CD4-positive, alpha-beta T cell treated with Interleukin-4 for 1 hour (primary cell): Measurements from ENCODE around the gene DLX5.

Experiments used
- DNase-seq, 2 donors: peaks; one replicate each; pipeline ENCODE4 v3.0.0-alpha.2; 2020 to 2022

Gene DLX5

DNA sequence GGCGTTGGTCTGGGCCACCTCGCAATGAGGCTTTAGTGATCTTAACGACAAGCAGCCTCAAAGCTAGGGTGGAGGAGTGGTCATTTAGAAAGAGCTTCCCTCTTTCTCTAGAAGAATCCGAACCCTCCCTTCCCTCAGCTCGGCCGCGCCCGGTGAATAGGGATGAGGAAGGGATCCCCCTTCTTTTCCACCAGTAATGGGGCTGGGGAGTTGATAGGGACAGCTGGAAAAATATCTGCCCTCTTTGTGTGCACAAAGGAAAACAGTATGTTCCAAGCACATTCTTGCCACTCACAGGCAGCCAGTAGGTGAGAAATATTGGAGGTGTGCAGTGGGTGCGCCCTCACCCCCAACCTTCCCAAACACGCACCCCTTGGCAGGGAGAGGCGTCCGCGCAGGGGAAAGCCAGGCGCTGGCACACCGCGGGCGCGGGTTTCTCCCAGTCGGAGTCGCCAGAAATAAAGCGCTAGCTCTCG lies 6.5 kb downstream of the DLX5 start:
- no peak for DNase-seq

DNA sequence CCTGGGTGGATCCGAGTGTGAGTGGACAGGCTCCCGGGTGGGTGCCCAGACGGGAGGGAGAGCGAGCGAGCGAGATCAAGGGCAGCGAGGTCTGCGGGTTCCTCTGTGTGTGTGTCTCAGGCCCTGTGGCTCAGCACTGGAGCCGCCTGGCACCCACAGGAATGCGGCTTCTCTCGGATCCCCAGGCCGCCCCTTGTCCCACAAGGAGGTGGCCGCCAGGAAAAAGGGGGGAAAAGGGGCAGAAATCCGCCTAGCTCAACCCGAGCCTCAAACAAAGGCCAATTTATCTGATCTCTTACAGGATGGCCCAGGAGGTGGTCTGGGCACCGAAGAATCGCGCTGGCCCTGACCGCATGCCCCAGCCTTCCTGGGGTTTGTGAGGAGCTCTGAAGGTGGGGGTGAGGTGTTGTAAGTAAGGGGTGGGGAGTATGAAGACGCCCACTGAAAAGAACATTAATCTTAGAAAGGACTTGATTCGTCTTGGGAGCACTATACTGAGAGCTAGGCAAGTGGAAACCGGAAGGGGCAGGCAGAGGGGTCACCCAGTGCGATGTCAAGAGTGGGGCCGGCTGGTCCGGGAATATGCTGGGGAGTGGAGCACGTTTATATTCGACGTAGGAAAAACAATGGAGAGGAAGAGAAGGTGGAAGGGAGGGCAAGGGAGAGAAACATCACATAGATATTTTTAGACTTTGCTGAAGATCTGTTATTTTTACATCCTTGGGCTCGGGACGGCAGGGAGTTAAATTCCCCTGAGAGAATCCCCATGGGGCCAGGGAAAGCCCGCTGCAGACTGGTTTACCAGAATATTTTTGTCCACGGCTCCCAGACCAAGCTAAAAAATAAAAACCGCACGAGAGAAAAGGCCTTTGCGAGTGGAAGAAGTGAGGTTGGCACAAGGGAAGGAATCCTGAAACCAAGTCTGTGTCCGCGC lies 7.2 kb downstream of the DLX5 start:
- no peak for DNase-seq

DNA sequence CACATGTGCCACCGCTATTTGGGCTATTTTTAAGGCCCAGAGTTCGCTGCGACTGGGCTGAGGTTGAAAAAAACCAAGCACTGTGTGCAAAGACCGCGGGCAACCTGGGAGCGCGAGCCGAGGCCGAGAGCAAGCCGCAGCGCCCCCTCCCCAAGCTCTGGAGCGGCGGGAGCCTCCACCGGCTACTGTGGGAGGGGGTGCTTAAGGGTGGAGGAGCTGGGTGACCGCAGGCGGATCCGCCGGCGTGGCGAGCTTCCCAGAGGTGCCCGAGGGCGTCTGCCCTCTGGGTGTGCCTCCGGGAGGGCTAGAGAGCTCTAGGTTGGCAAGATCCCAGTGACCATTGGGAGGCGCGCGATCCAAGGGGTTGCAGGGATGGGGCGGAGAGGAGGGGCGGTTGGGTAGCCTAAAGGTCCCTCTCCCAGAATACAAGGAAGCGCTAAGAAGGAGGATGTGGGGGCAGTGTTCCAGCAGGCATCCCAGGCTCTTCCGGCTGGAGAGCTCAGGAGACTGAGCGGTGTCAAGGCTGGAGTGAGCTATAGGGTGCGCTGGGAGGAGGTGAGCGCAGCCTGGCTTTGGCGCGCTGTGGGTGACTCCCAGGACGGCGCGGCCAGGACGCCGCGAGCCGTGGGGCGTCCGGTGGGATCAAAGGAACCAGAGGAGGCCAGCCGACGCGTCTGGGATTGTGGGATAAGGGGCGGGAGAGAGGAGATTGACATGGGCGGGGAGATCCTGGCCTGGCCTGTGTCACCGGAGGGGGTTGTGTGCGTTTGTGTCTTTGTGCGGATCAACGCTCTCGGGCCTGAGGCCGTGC lies 8.0 kb downstream of the DLX5 start:
- DNase-seq: no peak

DNA sequence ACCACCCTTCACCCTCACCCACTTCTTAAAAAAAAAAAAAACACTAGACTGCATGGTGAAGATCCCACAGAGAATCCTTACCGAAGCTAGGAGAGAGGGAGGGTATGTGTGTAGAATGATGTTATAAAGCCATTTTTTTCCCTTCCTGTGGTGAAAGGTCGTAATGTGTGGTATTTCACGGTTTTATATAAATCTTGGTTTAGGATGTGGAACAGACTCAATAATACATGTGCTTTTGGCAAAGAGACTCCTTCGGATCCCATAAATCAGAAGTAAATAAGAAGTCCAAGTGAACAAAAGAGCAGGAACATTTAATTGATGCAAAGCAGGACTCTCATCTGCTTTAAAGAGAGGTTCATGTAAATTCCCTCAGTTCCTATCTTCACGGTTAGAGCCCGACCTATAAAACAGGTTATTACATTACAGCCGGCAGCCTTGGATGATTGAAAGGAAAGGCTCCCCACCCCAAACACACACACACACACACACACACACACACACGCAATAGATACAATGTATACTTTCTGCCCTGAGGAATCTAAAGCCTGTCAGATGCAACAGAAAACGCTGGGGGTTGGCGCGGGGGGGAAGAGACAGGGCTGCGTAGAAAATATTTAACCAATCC lies 8.8 kb downstream of the DLX5 start:
- no peak for DNase-seq

DNA sequence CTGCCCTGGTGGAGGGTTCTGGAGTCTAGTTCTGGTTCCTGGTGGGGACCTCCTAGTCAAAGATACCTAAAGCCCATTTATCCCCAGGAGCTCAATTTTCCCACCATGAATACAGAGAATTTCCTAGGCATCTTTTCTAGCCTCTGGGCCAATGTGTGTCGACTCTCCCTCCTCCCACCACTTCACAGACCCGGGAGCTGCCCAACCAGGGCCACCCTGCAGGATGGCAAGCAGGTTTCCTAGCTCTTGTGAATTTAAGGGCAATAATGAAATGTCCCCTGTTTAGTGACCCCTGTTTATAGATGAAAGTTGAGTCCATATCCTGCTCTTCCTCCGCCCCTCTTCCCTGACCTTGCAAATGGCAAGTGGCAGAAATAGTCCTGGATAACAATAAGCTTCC lies 9.4 kb downstream of the DLX5 start:
- no peak for DNase-seq

DNA sequence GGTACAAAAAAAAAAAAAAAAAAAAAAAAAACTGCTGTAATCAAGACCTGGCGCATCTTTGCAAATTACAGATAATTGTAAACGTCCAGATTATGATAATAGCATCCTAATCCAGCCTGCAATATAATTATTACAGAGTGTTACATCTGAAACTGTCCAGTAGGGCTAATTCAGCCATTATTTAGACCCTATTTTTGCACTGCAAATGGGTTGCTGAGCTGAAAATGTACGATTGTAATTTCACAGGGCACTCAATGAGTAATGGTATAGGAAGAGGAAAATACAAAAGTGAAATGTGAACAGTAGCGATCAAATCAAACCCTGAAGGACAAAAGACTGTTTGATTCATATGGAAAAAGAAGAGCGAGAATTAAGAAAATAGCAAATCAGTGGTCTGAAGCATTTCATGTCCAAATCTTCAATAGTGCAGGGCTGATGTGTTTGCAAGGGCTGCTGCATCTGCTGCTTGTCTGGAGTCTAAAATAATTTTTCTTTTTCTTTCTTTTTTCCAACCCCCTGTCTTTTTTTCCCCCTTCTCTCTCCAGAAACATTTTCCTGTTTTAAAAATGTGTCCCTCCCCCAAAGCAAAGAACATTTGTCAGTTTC lies 10.4 kb downstream of the DLX5 start:
- no peak for DNase-seq

DNA sequence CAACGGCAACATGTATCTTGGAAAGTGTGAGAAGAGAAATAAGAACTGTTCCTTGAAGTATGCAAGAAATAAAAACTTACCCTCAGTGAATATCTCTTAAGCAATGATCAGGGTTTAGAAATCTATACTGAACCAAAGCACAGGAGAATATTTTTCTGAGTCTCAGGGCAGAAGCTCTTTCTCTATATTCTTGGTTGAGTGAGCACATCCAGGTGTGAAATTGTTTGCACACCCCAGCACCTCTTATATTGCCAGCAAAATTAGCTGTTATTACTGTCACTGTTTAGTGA lies 10.8 kb downstream of the DLX5 start:
- DNase-seq: no peak

DNA sequence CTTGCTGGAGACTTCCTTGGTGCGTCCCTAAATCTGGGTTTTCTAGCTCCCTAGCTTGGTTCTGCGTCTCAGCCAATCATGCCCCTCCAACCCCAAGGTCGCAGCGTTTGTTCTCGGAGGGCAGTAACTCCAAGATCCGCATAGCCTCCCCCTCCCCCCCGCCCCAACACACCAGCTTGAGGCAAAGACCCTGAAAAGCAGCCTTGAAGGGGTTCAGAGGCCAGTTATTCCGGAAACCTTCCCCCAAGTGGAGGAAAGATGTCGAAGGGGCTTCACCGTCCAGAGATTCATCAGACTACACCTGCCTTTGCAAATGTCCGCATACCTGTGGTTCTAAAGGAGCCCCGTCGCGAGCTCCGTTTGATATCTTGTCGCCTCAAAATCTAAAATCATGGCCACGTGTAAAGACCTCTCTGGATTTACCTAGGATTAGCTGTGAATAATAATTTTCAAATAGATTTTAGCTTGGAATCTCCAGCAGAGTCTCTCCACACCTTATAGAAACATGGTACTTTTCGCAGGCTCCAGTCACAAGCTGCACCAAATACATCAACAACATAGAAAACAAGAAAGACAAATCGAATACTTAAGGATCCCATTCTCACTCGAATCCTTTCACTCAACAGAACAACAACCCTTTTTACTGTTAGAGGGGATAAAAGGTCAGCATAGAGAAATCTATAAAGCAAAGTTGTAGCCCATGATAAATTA lies 11.3 kb downstream of the DLX5 start:
- DNase-seq: no peak

DNA sequence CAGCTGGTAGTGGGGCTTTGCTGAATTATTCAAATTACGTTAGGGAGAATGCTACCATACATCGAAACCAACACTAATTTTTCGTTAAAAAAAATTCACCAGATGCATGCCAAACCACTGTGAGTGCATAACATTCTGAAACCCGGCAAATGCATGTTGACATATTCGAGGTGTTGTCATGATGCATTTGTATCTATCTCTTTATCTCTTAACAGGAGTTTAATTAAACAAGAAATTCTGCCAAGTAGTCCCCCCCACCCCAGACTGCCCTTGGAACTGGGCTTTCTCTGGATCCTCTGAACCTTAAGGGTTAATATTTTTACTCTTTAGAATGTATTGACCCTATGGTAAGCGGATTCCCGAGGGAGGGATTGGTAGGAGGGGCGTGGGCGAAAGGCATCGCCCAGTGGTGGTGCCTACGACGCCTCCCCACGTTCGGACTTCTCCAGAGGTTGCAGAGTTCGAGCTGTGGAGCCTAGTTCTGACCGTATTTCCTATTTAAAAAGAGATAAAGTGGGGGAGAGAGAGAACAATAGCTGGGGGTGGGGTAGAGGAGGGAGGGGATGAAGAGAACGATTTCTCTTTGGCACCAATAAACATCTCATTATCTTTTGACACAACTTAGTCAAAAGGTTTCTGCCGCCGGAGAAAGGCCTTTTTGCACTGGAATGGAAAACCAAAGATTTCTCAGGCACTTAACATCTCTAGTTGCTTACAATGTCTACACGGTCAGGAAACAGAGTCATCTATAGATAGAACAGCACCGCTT lies 12.1 kb downstream of the DLX5 start:
- no peak for DNase-seq

DNA sequence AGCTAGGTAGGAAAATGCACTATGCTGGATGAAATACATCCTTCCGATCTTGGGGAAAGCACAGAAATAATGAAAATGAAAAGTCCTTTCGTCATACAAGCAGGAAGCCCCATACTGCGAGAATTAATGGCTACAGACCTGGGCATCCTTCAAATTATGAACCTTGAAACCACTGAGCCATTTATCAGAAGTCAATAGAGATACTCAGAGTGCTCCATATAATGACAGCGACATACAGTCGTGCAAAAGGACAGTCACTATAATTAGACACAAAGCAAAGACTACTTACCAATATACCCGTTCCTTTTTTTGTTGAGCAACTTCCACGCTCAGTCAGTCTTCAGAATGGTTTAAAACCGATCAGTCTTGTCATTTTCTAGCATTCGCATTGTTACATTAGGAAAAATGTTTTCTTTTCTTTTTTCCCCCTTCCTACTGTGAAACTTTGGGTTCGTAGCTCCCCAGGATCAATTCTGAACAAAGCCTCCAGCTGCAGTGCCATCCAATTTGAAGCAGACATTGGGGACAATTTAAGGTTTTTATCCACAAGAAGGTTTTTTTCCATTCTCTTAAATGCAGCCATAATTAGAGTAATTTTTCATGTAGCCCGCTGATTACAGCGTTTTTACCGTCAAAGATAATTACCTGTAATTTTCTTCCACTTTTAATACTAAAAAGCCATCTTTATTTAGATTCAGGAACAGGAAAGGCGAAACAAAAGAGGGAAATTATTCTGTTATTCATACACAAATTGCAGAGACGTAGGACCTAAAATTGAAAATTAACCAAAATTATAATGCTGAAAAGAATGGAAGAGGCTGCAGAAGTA lies 12.9 kb downstream of the DLX5 start:
- DNase-seq: no peak

DNA sequence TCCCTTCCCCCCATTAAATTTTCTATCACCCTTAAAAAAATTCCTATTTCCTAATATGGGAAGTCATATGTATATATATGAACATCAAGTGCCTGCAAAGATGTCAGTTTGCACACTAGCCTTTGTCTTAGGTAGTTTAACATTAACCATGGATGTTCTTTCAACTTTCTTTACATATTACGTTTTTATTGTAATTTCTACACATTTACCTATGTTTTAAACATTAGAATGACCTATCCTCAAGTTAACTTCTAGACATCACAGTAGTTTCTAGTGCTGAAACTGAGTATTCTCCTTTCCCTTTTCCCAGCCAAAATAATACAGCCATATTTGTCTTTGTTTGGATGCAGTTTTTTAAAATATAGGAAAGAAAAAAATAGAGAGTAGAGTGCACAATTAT lies 13.5 kb downstream of the DLX5 start:
- no peak for DNase-seq

DNA sequence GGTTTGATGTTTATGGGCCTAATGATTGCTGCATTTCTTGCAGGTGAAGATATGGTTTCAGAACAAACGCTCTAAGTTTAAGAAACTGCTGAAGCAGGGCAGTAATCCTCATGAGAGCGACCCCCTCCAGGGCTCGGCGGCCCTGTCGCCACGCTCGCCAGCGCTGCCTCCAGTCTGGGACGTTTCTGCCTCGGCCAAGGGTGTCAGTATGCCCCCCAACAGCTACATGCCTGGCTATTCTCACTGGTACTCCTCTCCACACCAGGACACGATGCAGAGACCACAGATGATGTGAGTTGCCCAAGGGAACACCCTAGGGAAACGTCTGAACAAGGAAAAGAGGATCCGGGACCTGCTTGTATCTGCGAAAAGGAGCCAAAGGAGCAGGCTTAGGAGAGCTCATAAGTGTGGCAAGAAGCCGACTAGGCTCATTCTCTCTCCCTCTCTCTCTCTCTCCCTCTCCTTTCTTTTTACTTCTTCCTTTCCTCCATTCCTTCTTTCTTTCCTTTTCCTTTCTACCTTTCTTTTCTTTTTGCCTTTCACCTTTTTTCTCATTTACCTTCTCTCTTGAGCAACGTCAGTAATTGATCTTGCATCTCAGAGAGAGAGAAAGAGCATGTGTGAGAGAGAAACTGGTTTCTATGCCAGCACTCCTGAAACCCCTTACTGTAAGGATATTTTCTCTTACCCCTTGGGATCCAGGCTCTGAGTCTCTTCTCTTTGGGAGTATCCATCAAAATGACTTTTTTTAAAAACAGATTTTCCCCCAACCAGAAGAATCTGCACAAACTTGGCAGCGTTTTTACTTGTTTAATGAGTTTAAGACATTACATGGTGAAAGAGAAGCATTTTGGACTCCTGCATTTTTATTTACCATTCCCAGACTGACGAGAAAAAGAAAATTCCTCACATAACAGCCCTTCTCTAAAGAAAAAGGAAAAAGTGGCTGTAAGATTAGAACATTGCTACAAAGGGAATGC lies 14.6 kb downstream of the DLX5 start:
- no peak for DNase-seq

DNA sequence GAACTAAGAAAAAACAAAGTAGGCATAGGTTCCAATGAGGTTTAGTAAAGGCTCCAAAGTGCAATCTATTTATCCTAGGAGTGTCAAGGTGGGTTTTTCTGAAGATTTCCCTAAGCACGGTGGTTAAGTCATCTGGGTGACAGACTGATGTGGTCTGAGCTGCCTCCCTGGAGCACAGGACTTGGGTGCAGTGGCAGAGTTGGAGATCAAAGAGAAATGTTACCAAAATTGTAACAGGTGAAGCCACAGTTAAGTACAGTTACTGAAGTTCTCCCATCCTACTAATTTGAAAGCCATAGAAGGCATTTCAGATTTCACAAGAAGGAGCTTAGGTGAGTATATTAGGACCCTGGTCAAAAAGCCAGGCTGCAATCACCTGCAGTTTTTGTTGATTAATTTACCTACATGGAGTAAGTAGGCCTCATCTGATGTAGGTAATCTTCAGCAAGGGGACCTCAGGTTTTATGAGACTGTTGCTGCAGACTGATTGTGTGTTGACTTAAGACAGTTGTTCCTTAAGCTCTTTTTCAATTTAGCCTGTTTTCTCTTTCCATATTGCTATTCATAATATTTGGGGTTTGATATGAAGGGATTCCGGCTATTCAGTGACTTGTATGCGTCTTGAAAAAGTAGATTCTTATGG lies 16.2 kb downstream of the DLX5 start:
- DNase-seq: no peak

DNA sequence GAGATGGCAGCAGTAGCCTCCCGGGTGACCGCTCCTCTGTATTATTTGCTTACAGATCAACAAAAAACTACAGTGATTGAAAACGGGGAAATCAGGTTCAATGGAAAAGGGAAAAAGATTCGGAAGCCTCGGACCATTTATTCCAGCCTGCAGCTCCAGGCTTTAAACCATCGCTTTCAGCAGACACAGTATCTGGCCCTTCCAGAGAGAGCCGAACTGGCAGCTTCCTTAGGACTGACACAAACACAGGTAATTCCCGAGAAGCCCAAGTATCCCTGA lies 17.1 kb downstream of the DLX5 start:
- DNase-seq: no peak

DNA sequence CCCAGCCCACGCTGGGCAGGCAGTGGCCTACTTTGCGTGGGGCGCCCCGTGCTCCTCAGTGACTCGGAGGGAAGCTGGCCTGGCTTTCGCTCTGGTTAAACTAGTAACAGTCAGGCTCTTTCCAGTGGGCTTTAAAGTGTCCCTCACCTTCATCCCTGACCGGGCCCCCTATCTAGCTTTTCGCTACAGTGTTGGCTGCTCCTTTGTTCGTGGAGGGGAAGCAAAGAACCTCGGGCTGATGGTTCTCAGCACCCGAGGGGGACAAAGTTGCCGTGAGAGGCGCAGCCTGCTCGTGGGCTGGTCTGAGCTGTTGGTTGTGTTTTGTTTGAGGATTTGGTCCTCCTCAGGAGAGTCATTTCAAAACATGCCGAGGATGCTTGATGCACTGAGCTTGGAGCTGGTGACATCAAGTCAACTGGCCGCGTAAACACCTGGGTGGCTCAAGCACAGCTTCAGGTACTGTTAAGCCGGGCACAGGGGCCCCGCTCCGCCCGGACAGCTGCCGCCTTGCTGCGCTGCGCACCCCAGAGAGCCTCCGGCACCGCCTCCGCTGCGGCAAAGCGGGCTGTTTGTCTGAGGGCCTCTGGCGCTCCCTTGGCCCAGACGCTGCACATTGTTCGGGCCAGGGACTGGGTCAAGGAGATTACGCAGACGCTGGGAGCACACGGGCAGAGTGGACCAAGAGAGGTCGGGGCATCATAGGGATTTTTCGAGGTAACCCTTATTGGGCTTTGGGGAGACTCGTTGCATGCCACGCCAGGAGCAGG lies 17.6 kb downstream of the DLX5 start:
- DNase-seq: no peak

DNA sequence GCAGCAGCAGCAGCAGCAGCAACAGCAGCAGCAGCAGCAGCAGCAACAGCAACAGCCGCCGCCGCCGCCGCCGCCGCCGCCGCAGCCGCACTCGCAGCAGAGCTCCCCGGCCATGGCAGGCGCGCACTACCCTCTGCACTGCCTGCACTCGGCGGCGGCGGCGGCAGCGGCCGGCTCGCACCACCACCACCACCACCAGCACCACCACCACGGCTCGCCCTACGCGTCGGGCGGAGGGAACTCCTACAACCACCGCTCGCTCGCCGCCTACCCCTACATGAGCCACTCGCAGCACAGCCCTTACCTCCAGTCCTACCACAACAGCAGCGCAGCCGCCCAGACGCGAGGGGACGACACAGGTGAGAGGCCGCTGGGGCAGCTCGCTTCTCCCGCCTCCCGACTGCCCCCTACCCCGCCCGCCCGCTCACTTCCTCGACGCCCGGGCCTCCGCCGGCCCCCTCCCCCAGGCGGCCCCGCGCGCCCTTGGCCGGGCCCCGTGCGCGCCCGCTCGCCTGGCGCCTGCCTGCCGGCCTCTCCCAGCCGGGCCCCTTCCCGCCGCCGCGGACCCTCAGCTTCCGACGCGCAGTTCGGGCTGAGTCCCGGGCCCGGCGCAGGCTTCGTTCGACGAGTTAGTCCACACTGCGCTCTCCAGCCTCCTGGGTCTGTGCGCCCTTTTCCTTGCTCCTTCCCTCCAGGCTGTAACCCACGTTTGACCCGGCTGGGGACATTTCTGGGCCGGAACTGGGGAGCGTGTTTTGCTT lies 18.4 kb downstream of the DLX5 start:
- peak in 1 of 2 donors; percentile 15 for DNase-seq

DNA sequence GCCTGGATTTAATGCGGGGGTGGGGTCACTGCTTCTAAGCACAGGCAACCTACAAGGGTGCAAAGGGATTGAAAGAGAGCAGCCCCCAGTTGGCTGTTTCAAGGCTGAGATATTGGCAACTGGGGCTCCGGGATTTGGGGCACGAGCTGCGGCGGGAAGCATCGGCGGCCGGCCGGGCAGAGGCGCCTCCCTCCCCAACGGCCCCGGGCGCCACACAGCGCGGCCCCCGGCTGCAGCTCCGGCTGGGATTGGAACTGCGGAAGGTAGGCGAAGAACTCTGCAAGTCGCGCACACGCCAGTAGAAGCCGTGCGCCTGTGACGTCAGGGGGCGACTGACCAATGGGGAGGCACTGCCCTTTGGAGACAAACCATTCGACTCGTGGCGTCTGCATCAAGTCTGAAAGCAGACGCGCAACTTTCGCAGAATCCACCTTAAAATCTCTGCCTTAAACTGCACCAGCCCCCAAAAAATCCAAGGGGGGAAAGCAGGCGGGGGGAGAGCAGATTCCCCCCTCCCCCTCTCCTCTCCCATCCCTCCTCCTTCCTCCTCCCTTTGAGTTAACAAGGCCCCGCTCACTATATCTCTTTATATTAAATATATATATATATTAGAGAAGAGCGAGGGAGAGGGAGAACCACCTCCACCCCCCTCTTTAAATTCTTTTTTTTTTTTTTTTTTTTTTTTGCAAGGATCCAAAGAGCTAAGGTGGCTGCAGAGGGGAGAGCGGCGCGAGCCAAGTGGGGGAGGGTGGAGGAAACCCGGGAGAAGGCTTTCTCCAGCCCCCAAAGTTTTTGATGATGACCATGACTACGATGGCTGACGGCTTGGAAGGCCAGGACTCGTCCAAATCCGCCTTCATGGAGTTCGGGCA lies 19.2 kb downstream of the DLX5 start, which contains the start of gene DLX6:
DLX6 (plus strand) TSS at position 371 of the 872 bp plus-strand sequence; CDS start at position 796, 425 bp downstream.
- DNase-seq: peak; percentile 29 to 31
